K562 (cell line): Measurements from ENCODE around the gene EOLA1. TPM values are rescaled to one million over a fixed set of nuclear protein-coding genes. Genes with fewer than 3 reads are reported as not detected.

Source experiments
- ATAC-seq: fragments of 200-7000 bp; cut with Tn5 transposase; 3 replicates; pipeline ENCODE4 v1.9.1; 2020; ENCODE audit warnings: moderate library complexity
- BruUV-seq: library from RNA; stranded (reverse); fragments of 400-500 nt; replicated peaks from 2 replicates; lab custom pipeline; 2021; lab: Mats Ljungman, UMichigan
- CTCF ChIA-PET: fragments of 300-600 bp; formaldehyde crosslinking; extraction: SDS; loops from one replicate; lab custom pipeline; 2021; ENCODE audit warnings: low intra/inter-chr PET ratio; lab: Yijun Ruan, JAX
- POLR2A ChIA-PET: fragments of 300-600, 350-650 bp; sonication (Branson Sonifier 250); formaldehyde crosslinking; extraction: SDS; loops from one replicate; lab custom pipeline; 2021; ENCODE audit warnings: antibody characterized with exemption, inconsistent platforms; lab: Yijun Ruan, JAX
- DNase-seq, 4 experiments: peaks; one replicate each; pipeline versions ENCODE4 v3.0.0 to v3.0.0-alpha.2; 2011 to 2018; ENCODE audit warnings: low spot score in 3 of 4, mixed read lengths in 3 of 4; ENCODE audit errors: extremely low read depth in 1 of 4
- FAIRE-seq: peaks from 2 replicates; lab custom pipeline; 2011; peaks lifted over from hg19 to GRCh38; lab: Jason Lieb, UNC
- H2AFZ ChIP-seq: 2 replicates; pipeline ENCODE4 v1.6.0; 2011; ENCODE audit warnings: low read depth, low read length, control low read depth, inconsistent platforms
- H3K27ac ChIP-seq: fragments of 200-600 bp; 3 replicates; pipeline ENCODE4 v1.8.0; 2011; ENCODE audit warnings: low read depth, mild to moderate bottlenecking, control low read depth, inconsistent platforms, low read length, moderate library complexity, mixed read lengths; ENCODE audit errors: extremely low read depth
- H3K27me3 ChIP-seq, 2 experiments: fragments of 300-600 bp in 1 of 2; 2 replicates in 1 of 2; 3 replicates in 1 of 2; pipeline versions ENCODE4 v1.6.0 to v1.8.0; 2011; ENCODE audit warnings: inconsistent platforms in 2 of 2, low read length in 2 of 2, mild to moderate bottlenecking in 1 of 2, mixed read lengths in 1 of 2, moderate library complexity in 1 of 2; ENCODE audit not compliant: control insufficient read depth in 2 of 2, insufficient read depth in 2 of 2
- H3K36me3 ChIP-seq: fragments of 300-600 bp; 3 replicates; pipeline ENCODE4 v1.8.0; 2011; ENCODE audit warnings: mild to moderate bottlenecking, low read length, inconsistent platforms; ENCODE audit not compliant: control insufficient read depth, insufficient read depth
- H3K4me1 ChIP-seq, 2 experiments: fragments of 200-600 bp in 1 of 2; replicated peaks in 1 of 2; 2 replicates in 1 of 2; 3 replicates in 1 of 2; pipeline versions ENCODE4 v1.5.1 to v1.8.0; 2011; ENCODE audit warnings: inconsistent platforms in 2 of 2, low read length in 2 of 2, mild to moderate bottlenecking in 1 of 2, mixed read lengths in 1 of 2, moderate library complexity in 1 of 2; ENCODE audit not compliant: control insufficient read depth in 2 of 2, insufficient read depth in 2 of 2
- H3K4me2 ChIP-seq: 2 replicates; pipeline ENCODE4 v1.6.1; 2011; ENCODE audit warnings: low read length, control low read depth, inconsistent platforms, mixed read lengths; ENCODE audit not compliant: insufficient read depth
- H3K4me3 ChIP-seq: fragments of 200-600 bp; sonication (generic), shearing (Covaris generic); 2 replicates; pipeline ENCODE4 v1.5.1; 2016; ENCODE audit warnings: control low read depth, inconsistent platforms
- H3K79me2 ChIP-seq: fragments of 200-600 bp; 3 replicates; pipeline ENCODE4 v1.8.0; 2011; ENCODE audit warnings: low read length, inconsistent platforms; ENCODE audit not compliant: control insufficient read depth, insufficient read depth
- H3K9ac ChIP-seq, 2 experiments: 2 replicates each; pipeline versions ENCODE4 v1.6.0 to v1.6.1; 2011; ENCODE audit warnings: low read depth in 2 of 2, low read length in 2 of 2, control low read depth in 1 of 2, inconsistent platforms in 1 of 2, mild to moderate bottlenecking in 1 of 2, mixed read lengths in 1 of 2; ENCODE audit not compliant: insufficient read depth in 1 of 2
- H3K9me1 ChIP-seq: one replicate; pipeline ENCODE4 v1.6.0; 2011; ENCODE audit warnings: inconsistent platforms, mild to moderate bottlenecking, low read length, moderate library complexity; ENCODE audit not compliant: control insufficient read depth, insufficient read depth
- H3K9me3 ChIP-seq: replicated peaks from 2 replicates; pipeline ENCODE4 v1.5.1; 2011; ENCODE audit warnings: low read depth, low read length, inconsistent platforms; ENCODE audit not compliant: control insufficient read depth, insufficient read depth
- H4K20me1 ChIP-seq: replicated peaks from 2 replicates; pipeline ENCODE4 v1.6.1; 2011; ENCODE audit warnings: low read length, inconsistent platforms, mixed read lengths; ENCODE audit not compliant: control insufficient read depth, insufficient read depth
- CTCF ChIP-seq, 3 experiments: IDR thresholded peaks in 2 of 3; conservative IDR thresholded peaks in 1 of 3; 2 replicates each; pipeline ENCODE4 v1.5.1; 2011 to 2012; ENCODE audit warnings: low read length in 3 of 3, mild to moderate bottlenecking in 3 of 3, control low read depth in 2 of 3, improper control_type of control experiment in 1 of 3, inconsistent platforms in 1 of 3, low read depth in 1 of 3, mixed read lengths in 1 of 3, moderate library complexity in 1 of 3; ENCODE audit not compliant: insufficient read depth in 2 of 3
- RAD21 ChIP-seq, 2 experiments: fragments of 250-450 bp in 1 of 2; fragments of 450-650 bp in 1 of 2; sonication (Bioruptor Pico) in 1 of 2; formaldehyde crosslinking in 1 of 2; IDR thresholded peaks in 1 of 2; conservative IDR thresholded peaks in 1 of 2; 2 replicates each; pipeline versions ENCODE4 v1.4.0 to v1.8.0; 2020 to 2022; ENCODE audit warnings: mild to moderate bottlenecking in 2 of 2, moderate library complexity in 1 of 2
- SAFB ChIP-seq: fragments of 200-400 bp; formaldehyde crosslinking; IDR thresholded peaks from 2 replicates; pipeline ENCODE4 v1.6.1; 2017; ENCODE audit warnings: low read depth, low read length, borderline replicate concordance
- ZFP36 ChIP-seq: fragments of 150-350 bp; IDR thresholded peaks from 2 replicates; pipeline ENCODE4 v1.6.1; 2018; ENCODE audit warnings: low read length, low read depth; ENCODE audit not compliant: partially characterized antibody
- WGBS: fragments of 100-300 bp; shearing (Covaris generic); methylation state at CpG from one replicate; pipeline ENCODE4 v1.1.6; 2016; ENCODE audit warnings: low coverage, mixed read lengths; ENCODE audit not compliant: insufficient coverage; ENCODE audit errors: missing lambda C conversion rate; 5-methylcytosine and 5-hydroxymethylcytosine counted together
- in situ Hi-C: fragments of 300-500 bp; cut with MboI; formaldehyde crosslinking; loops from 4 replicates; pipeline ENCODE4 v1.15.0; 2018; ENCODE audit warnings: inconsistent platforms, mixed read lengths
- intact Hi-C: fragments of 100-400 bp; cut with micrococcal nuclease; formaldehyde crosslinking; loops from 2 replicates; pipeline ENCODE4 v1.14.2; 2022
- polyA plus RNA-seq, 8 experiments: library from polyadenylated mRNA; depleted of rRNA in 4 of 8; stranded (reverse) in 5 of 8; unstranded in 3 of 8; fragments of >200 nt; fragmentation: Nextera tagmentation in 2 of 8; fragmentation: Illumina TruSeq in 1 of 8; extraction: Ambion mirVana in 2 of 8; extraction: Trizol in 1 of 8; gene quantifications; 2 replicates each; pipeline versions ENCODE4 v1.2.1 to v1.2.3, GENCODE V29; 2011 to 2014; ENCODE audit warnings: inconsistent platforms in 1 of 8, missing spikeins in 1 of 8
- total RNA-seq, 7 experiments: library from RNA; depleted of rRNA in 6 of 7; stranded (reverse); fragments of >200 nt in 6 of 7; fragmentation: Illumina TruSeq in 2 of 7; extraction: Trizol in 2 of 7; gene quantifications; 2 replicates each; pipeline versions ENCODE4 v1.2.1 to v1.2.3, GENCODE V29; 2011 to 2021; ENCODE audit warnings: low replicate concordance in 1 of 7

EOLA1 gene
- total and polyA plus RNA-seq, 9 of the 15 experiments (the other 6 are each of a cell fraction or from before 2014, with no cell fraction given), result 6.3 to 32.9 (median 18.2) TPM

GRCh38 chrX:149527705-149528104 lies 13.1 kb upstream of the EOLA1 start:
- FAIRE-seq, result peak; percentile 73
- Histone ChIP-seq H3K4me3 (no peak overlapping the region), H3K4me1 (peaks cover 0 to 12% of the 10 kb centered on the region in 2 experiments; a peak in 3 of 5 replicates), H3K27me3 (no peaks in the 10 kb centered on the region), H4K20me1 (no peaks in the 10 kb centered on the region)
- BruUV-seq, result no TSS peak
- TF ChIP-seq SAFB, result no peak
- TF ChIP-seq CTCF (IDR thresholded peaks at IDR 0.05 in 2 of 3, conservative IDR thresholded peaks at IDR 0.05 in 1 of 3; ENCODE audit: insufficient read depth in 2 of 3, low read depth in 1 of 3, low read length in 3 of 3), result peak; percentile 56 to 63 (median 63)
- no peak for TF ChIP-seq ZFP36
- peak; percentile 37 to 61 for TF ChIP-seq RAD21 (CRISPR knock-in tag; conservative IDR thresholded peaks at IDR 0.05 in 1 of 2, IDR thresholded peaks at IDR 0.05 in 1 of 2)
- TF ChIP-seq, all 486 proteins: peak for 2
- Histone ChIP-seq H3K9me1 (no peaks in the 10 kb centered on the region), H3K9me3 (no peaks in the 10 kb centered on the region), H3K27ac (no peak overlapping the region), H3K79me2 (no peaks in the 10 kb centered on the region), H2AFZ (no peak overlapping the region), H3K4me2 (no peak overlapping the region), H3K9ac (no peak overlapping the region), H3K36me3 (no peaks in the 10 kb centered on the region)
- WGBS, result 17% methylated on average over 1 of the region's 1 CpG
- peak; percentile 68 for ATAC-seq
- DNase-seq, result peak; percentile 24 to 60 (median 28)
- ChIA-PET CTCF (no interaction called here), POLR2A (interaction anchor here (0.6 to 1.0 kb wide), 2 partner anchors 9 to 12 kb away, joined by 3 read pairs; no protein-coding TSS in a partner anchor)
- intact Hi-C loops, result no loop called here
- in situ Hi-C loops, result no loop called here
